Caco-2 (cell line): ENCODE data around the gene NXPE1. TPM values are rescaled to one million over a fixed set of nuclear protein-coding genes. Genes with fewer than 3 reads are reported as not detected.

Experiments used
- BruUV-seq: library from RNA; stranded (reverse); fragments of 400-500 nt; replicated peaks from 2 replicates; lab custom pipeline; 2021; lab: Mats Ljungman, UMichigan
- CTCF ChIA-PET: fragments of 300-600 bp; sonication (Branson Sonifier 250); formaldehyde crosslinking; loops from one replicate; lab custom pipeline; 2022; ENCODE audit warnings: antibody characterized with exemption; lab: Charles Lee
- POLR2A ChIA-PET: fragments of 300-600 bp; sonication (Branson Sonifier 250); formaldehyde crosslinking; loops from one replicate; lab custom pipeline; 2022; ENCODE audit warnings: antibody characterized with exemption; lab: Charles Lee
- DNase-seq, 2 experiments: peaks; one replicate each; pipeline versions ENCODE4 v3.0.0 to v3.0.0-alpha.2; 2020 to 2022
- H3K27me3 ChIP-seq: replicated peaks from 2 replicates; pipeline ENCODE4 v1.6.0; 2011; ENCODE audit warnings: low read length; ENCODE audit not compliant: control insufficient read depth, insufficient read depth
- H3K36me3 ChIP-seq: 2 replicates; pipeline ENCODE4 v1.5.1; 2011; ENCODE audit warnings: low read length; ENCODE audit not compliant: control insufficient read depth, insufficient read depth
- H3K4me1 ChIP-seq: fragments of 250-450 bp; sonication (Bioruptor Pico); 2 replicates; pipeline ENCODE4 v1.5.1; 2020; ENCODE audit warnings: mild to moderate bottlenecking
- H3K4me3 ChIP-seq: 2 replicates; pipeline ENCODE4 v1.5.1; 2011; ENCODE audit warnings: low read depth, mild to moderate bottlenecking, control low read depth, low read length
- H3K9me3 ChIP-seq: fragments of 250-450 bp; sonication (Bioruptor Pico); 2 replicates; pipeline ENCODE4 v1.5.1; 2020; ENCODE audit warnings: mild to moderate bottlenecking, moderate library complexity
- H3K27ac Mint-ChIP-seq: one replicate; pipeline ENCODE4 v1.8.0; 2022; ENCODE audit warnings: mixed read lengths; ENCODE audit not compliant: unreplicated experiment
- H3K27me3 Mint-ChIP-seq: one replicate; pipeline ENCODE4 v1.8.0; 2022; ENCODE audit warnings: mixed read lengths; ENCODE audit not compliant: insufficient read depth, unreplicated experiment
- H3K36me3 Mint-ChIP-seq: one replicate; pipeline ENCODE4 v1.8.0; 2022; ENCODE audit warnings: mild to moderate bottlenecking, mixed read lengths; ENCODE audit not compliant: insufficient read depth, unreplicated experiment
- H3K4me1 Mint-ChIP-seq: one replicate; pipeline ENCODE4 v1.8.0; 2022; ENCODE audit warnings: low read depth, mixed read lengths; ENCODE audit not compliant: unreplicated experiment
- H3K4me3 Mint-ChIP-seq: one replicate; pipeline ENCODE4 v1.8.0; 2022; ENCODE audit warnings: mild to moderate bottlenecking, moderate library complexity, mixed read lengths; ENCODE audit not compliant: unreplicated experiment
- H3K9me3 Mint-ChIP-seq: one replicate; pipeline ENCODE4 v1.8.0; 2022; ENCODE audit warnings: mixed read lengths; ENCODE audit not compliant: unreplicated experiment
- intact Hi-C: fragments of 100-400 bp; cut with micrococcal nuclease; formaldehyde crosslinking; loops from one replicate; pipeline ENCODE4 v1.10.0; 2022; ENCODE audit not compliant: unreplicated experiment
- total RNA-seq: library from RNA; stranded (reverse); gene quantifications from 2 replicates; pipeline ENCODE4 v1.2.3, GENCODE V29; 2022
- TF ChIP-seq, protein P1 (sequence below), 2 experiments: fragments of 200-600 bp in 1 of 2; IDR thresholded peaks; 1 replicate in 1 of 2; 2 replicates in 1 of 2; pipeline versions ENCODE4 v1.5.1 to v1.8.0; 2011 to 2022; ENCODE audit warnings: antibody characterized with exemption in 1 of 2, control low read depth in 1 of 2, inconsistent platforms in 1 of 2, low read depth in 1 of 2, low read length in 1 of 2, mild to moderate bottlenecking in 1 of 2, moderate library complexity in 1 of 2; ENCODE audit not compliant: insufficient read depth in 1 of 2, severe bottlenecking in 1 of 2, unreplicated experiment in 1 of 2

NXPE1 gene
- total RNA-seq, 1 experiment from 2014 or later: not detected

DNA sequence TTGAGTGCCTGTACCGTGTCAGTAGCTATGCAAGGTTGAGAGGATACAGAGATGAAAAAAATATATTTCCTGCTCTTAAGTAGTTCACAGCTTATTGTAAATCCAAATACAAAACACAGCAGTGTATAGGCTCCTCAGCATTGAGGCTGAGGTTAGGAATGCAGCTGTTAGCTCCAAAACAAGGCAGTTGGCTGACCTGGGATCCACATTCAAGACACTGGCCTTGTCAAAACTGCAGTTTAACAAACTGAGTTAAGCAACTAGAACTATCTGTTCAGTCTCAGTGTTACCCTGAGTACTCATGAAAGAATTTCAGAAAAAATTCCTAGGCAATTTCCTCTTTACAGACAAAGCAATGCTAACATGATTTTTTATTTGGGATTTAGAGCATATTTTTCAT, 77.6 kb downstream of the NXPE1 start:
- H3K27me3 ChIP-seq: no peaks in the 10 kb centered on the region
- H3K4me3 Mint-ChIP-seq: no peak overlapping the region
- peaks cover 2% of the 10 kb centered on the region for H3K27me3 Mint-ChIP-seq
- CTCF ChIA-PET: no interaction called here
- BruUV-seq: no TSS peak
- H3K4me3 ChIP-seq: no peak overlapping the region
- H3K36me3 Mint-ChIP-seq: no peaks in the 10 kb centered on the region
- TF ChIP-seq, protein P1, sequence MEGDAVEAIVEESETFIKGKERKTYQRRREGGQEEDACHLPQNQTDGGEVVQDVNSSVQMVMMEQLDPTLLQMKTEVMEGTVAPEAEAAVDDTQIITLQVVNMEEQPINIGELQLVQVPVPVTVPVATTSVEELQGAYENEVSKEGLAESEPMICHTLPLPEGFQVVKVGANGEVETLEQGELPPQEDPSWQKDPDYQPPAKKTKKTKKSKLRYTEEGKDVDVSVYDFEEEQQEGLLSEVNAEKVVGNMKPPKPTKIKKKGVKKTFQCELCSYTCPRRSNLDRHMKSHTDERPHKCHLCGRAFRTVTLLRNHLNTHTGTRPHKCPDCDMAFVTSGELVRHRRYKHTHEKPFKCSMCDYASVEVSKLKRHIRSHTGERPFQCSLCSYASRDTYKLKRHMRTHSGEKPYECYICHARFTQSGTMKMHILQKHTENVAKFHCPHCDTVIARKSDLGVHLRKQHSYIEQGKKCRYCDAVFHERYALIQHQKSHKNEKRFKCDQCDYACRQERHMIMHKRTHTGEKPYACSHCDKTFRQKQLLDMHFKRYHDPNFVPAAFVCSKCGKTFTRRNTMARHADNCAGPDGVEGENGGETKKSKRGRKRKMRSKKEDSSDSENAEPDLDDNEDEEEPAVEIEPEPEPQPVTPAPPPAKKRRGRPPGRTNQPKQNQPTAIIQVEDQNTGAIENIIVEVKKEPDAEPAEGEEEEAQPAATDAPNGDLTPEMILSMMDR (IDR thresholded peaks at IDR 0.05; ENCODE audit: insufficient read depth in 1 of 2, low read depth in 1 of 2, low read length in 1 of 2, severe bottlenecking in 1 of 2, unreplicated experiment in 1 of 2): no peak
- no peaks in the 10 kb centered on the region for H3K4me1 Mint-ChIP-seq
- intact Hi-C loops: no loop called here
- no peak for DNase-seq
- peaks cover 10% of the 10 kb centered on the region for H3K9me3 Mint-ChIP-seq
- 0 out of 2 replicates have a peak, but pooled peaks cover 7% of the 10 kb centered on the region for H3K4me1 ChIP-seq
- POLR2A ChIA-PET: no interaction called here
- no peaks in the 10 kb centered on the region for H3K36me3 ChIP-seq
- no peaks in the 10 kb centered on the region for H3K9me3 ChIP-seq
- H3K27ac Mint-ChIP-seq: no peak overlapping the region

GRCh38 chr11:114479331-114479730, 80.3 kb downstream of the NXPE1 start:
- Histone ChIP-seq H3K4me1 (0 out of 2 replicates have a peak, but pooled peaks cover 7% of the 10 kb centered on the region), H3K9me3 (no peaks in the 10 kb centered on the region), H3K27me3 (no peaks in the 10 kb centered on the region), H3K4me3 (no peak overlapping the region), H3K36me3 (no peaks in the 10 kb centered on the region)
- no TSS peak for BruUV-seq
- Mint-ChIP-seq H3K36me3 (no peaks in the 10 kb centered on the region), H3K9me3 (peaks cover 10% of the 10 kb centered on the region), H3K4me1 (no peaks in the 10 kb centered on the region), H3K4me3 (no peak overlapping the region), H3K27ac (no peak overlapping the region), H3K27me3 (peaks cover 5% of the 10 kb centered on the region)
- ChIA-PET POLR2A (no interaction called here), CTCF (no interaction called here)
- intact Hi-C loops: loop anchor here (2.0 kb wide), 2 partner anchors 131 to 139 kb away; no protein-coding TSS in a partner anchor
- TF ChIP-seq, protein P1 (IDR thresholded peaks at IDR 0.05; ENCODE audit: insufficient read depth in 1 of 2, low read depth in 1 of 2, low read length in 1 of 2, severe bottlenecking in 1 of 2, unreplicated experiment in 1 of 2): no peak
- no peak for DNase-seq

- Histone ChIP-seq H3K4me1 (0 out of 2 replicates have a peak, but pooled peaks cover 7% of the 10 kb centered on the region), H3K27me3 (no peaks in the 10 kb centered on the region), H3K4me3 (no peak overlapping the region), H3K36me3 (no peaks in the 10 kb centered on the region), H3K9me3 (no peaks in the 10 kb centered on the region)
- DNase-seq: no peak
- BruUV-seq: no TSS peak
- H3K27ac Mint-ChIP-seq: no peak overlapping the region
- peaks cover 10% of the 10 kb centered on the region for H3K9me3 Mint-ChIP-seq
- CTCF ChIA-PET: no interaction called here
- POLR2A ChIA-PET: no interaction called here
- H3K36me3 Mint-ChIP-seq: no peaks in the 10 kb centered on the region
- H3K4me3 Mint-ChIP-seq: no peak overlapping the region
- peaks cover 3% of the 10 kb centered on the region for H3K27me3 Mint-ChIP-seq
- intact Hi-C loops: loop anchor here (2.0 kb wide), 2 partner anchors 130 to 138 kb away; no protein-coding TSS in a partner anchor
- H3K4me1 Mint-ChIP-seq: no peaks in the 10 kb centered on the region
- TF ChIP-seq, protein P1 (IDR thresholded peaks at IDR 0.05; ENCODE audit: insufficient read depth in 1 of 2, low read depth in 1 of 2, low read length in 1 of 2, severe bottlenecking in 1 of 2, unreplicated experiment in 1 of 2): peak in 1 of 2 experiments; percentile 2
Measured at GRCh38 chr11:114478768-114479167, 80.9 kb downstream of the NXPE1 start.
